Caco-2 (cell line): ENCODE data around the gene GJA9. TPM values are rescaled to one million over a fixed set of nuclear protein-coding genes. Genes with fewer than 3 reads are reported as not detected.

Experiments
- BruUV-seq: library from RNA; stranded (reverse); fragments of 400-500 nt; replicated peaks from 2 replicates; lab custom pipeline; 2021; lab: Mats Ljungman, UMichigan
- CTCF ChIA-PET: fragments of 300-600 bp; sonication (Branson Sonifier 250); formaldehyde crosslinking; loops from one replicate; lab custom pipeline; 2022; ENCODE audit warnings: antibody characterized with exemption; lab: Charles Lee
- POLR2A ChIA-PET: fragments of 300-600 bp; sonication (Branson Sonifier 250); formaldehyde crosslinking; loops from one replicate; lab custom pipeline; 2022; ENCODE audit warnings: antibody characterized with exemption; lab: Charles Lee
- DNase-seq, 2 experiments: peaks; one replicate each; pipeline versions ENCODE4 v3.0.0 to v3.0.0-alpha.2; 2020 to 2022
- H3K27me3 ChIP-seq: replicated peaks from 2 replicates; pipeline ENCODE4 v1.6.0; 2011; ENCODE audit warnings: low read length; ENCODE audit not compliant: control insufficient read depth, insufficient read depth
- H3K36me3 ChIP-seq: 2 replicates; pipeline ENCODE4 v1.5.1; 2011; ENCODE audit warnings: low read length; ENCODE audit not compliant: control insufficient read depth, insufficient read depth
- H3K4me1 ChIP-seq: fragments of 250-450 bp; sonication (Bioruptor Pico); 2 replicates; pipeline ENCODE4 v1.5.1; 2020; ENCODE audit warnings: mild to moderate bottlenecking
- H3K4me3 ChIP-seq: 2 replicates; pipeline ENCODE4 v1.5.1; 2011; ENCODE audit warnings: low read depth, mild to moderate bottlenecking, control low read depth, low read length
- H3K9me3 ChIP-seq: fragments of 250-450 bp; sonication (Bioruptor Pico); 2 replicates; pipeline ENCODE4 v1.5.1; 2020; ENCODE audit warnings: mild to moderate bottlenecking, moderate library complexity
- H3K27ac Mint-ChIP-seq: one replicate; pipeline ENCODE4 v1.8.0; 2022; ENCODE audit warnings: mixed read lengths; ENCODE audit not compliant: unreplicated experiment
- H3K27me3 Mint-ChIP-seq: one replicate; pipeline ENCODE4 v1.8.0; 2022; ENCODE audit warnings: mixed read lengths; ENCODE audit not compliant: insufficient read depth, unreplicated experiment
- H3K36me3 Mint-ChIP-seq: one replicate; pipeline ENCODE4 v1.8.0; 2022; ENCODE audit warnings: mild to moderate bottlenecking, mixed read lengths; ENCODE audit not compliant: insufficient read depth, unreplicated experiment
- H3K4me1 Mint-ChIP-seq: one replicate; pipeline ENCODE4 v1.8.0; 2022; ENCODE audit warnings: low read depth, mixed read lengths; ENCODE audit not compliant: unreplicated experiment
- H3K4me3 Mint-ChIP-seq: one replicate; pipeline ENCODE4 v1.8.0; 2022; ENCODE audit warnings: mild to moderate bottlenecking, moderate library complexity, mixed read lengths; ENCODE audit not compliant: unreplicated experiment
- H3K9me3 Mint-ChIP-seq: one replicate; pipeline ENCODE4 v1.8.0; 2022; ENCODE audit warnings: mixed read lengths; ENCODE audit not compliant: unreplicated experiment
- CTCF ChIP-seq, 2 experiments: fragments of 200-600 bp in 1 of 2; IDR thresholded peaks; 1 replicate in 1 of 2; 2 replicates in 1 of 2; pipeline versions ENCODE4 v1.5.1 to v1.8.0; 2011 to 2022; ENCODE audit warnings: antibody characterized with exemption in 1 of 2, control low read depth in 1 of 2, inconsistent platforms in 1 of 2, low read depth in 1 of 2, low read length in 1 of 2, mild to moderate bottlenecking in 1 of 2, moderate library complexity in 1 of 2; ENCODE audit not compliant: insufficient read depth in 1 of 2, severe bottlenecking in 1 of 2, unreplicated experiment in 1 of 2
- intact Hi-C: fragments of 100-400 bp; cut with micrococcal nuclease; formaldehyde crosslinking; loops from one replicate; pipeline ENCODE4 v1.10.0; 2022; ENCODE audit not compliant: unreplicated experiment
- total RNA-seq: library from RNA; stranded (reverse); gene quantifications from 2 replicates; pipeline ENCODE4 v1.2.3, GENCODE V29; 2022

GJA9 gene
- total RNA-seq, 1 experiment from 2014 or later: not detected

GRCh38 chr1:38908821-38909220, 27.4 kb upstream of the GJA9 start:
- H3K4me3 ChIP-seq: no peak overlapping the region
- Mint-ChIP-seq H3K4me3 (no peak overlapping the region), H3K4me1 (no peaks in the 10 kb centered on the region), H3K9me3 (no peaks in the 10 kb centered on the region), H3K36me3 (no peaks in the 10 kb centered on the region), H3K27ac (no peak overlapping the region), H3K27me3 (no peaks in the 10 kb centered on the region)
- no peaks in the 10 kb centered on the region for H3K27me3 ChIP-seq
- DNase-seq: no peak
- POLR2A ChIA-PET: no interaction called here
- 0 out of 2 replicates have a peak, but pooled peaks cover 3% of the 10 kb centered on the region for H3K9me3 ChIP-seq
- no peak for TF ChIP-seq CTCF (IDR thresholded peaks at IDR 0.05; ENCODE audit: insufficient read depth in 1 of 2, low read depth in 1 of 2, low read length in 1 of 2, severe bottlenecking in 1 of 2, unreplicated experiment in 1 of 2)
- intact Hi-C loops: no loop called here
- CTCF ChIA-PET: no interaction called here
- H3K4me1 ChIP-seq: no peaks in the 10 kb centered on the region
- BruUV-seq: no TSS peak
- no peaks in the 10 kb centered on the region for H3K36me3 ChIP-seq

GRCh38 chr1:38905985-38906384, 24.6 kb upstream of the GJA9 start:
- H3K9me3 ChIP-seq: 0 out of 2 replicates have a peak, but pooled peaks cover 3% of the 10 kb centered on the region
- H3K27ac Mint-ChIP-seq: no peak overlapping the region

GRCh38 chr1:38899560-38899959, 18.2 kb upstream of the GJA9 start:
- H3K36me3 ChIP-seq: no peaks in the 10 kb centered on the region
- H3K4me1 Mint-ChIP-seq: no peaks in the 10 kb centered on the region
- H3K27me3 Mint-ChIP-seq: no peaks in the 10 kb centered on the region
- no peak for TF ChIP-seq CTCF (IDR thresholded peaks at IDR 0.05; ENCODE audit: insufficient read depth in 1 of 2, low read depth in 1 of 2, low read length in 1 of 2, severe bottlenecking in 1 of 2, unreplicated experiment in 1 of 2)
- H3K9me3 Mint-ChIP-seq: no peaks in the 10 kb centered on the region
- H3K27ac Mint-ChIP-seq: no peak overlapping the region
- no peak for DNase-seq
- POLR2A ChIA-PET: no interaction called here
- H3K27me3 ChIP-seq: no peaks in the 10 kb centered on the region
- H3K4me1 ChIP-seq: no peaks in the 10 kb centered on the region; the same call in 1 of the 2 replicates
- H3K36me3 Mint-ChIP-seq: no peaks in the 10 kb centered on the region
- CTCF ChIA-PET: no interaction called here
- intact Hi-C loops: no loop called here
- H3K4me3 ChIP-seq: no peak overlapping the region
- no peaks in the 10 kb centered on the region for H3K9me3 ChIP-seq
- no TSS peak for BruUV-seq
- H3K4me3 Mint-ChIP-seq: no peak overlapping the region

More at GRCh38 chr1:38905985-38906384, 24.6 kb upstream of the GJA9 start:
- Mint-ChIP-seq H3K36me3 (no peaks in the 10 kb centered on the region), H3K9me3 (no peaks in the 10 kb centered on the region), H3K27me3 (no peaks in the 10 kb centered on the region), H3K4me1 (no peaks in the 10 kb centered on the region), H3K4me3 (no peak overlapping the region)
- DNase-seq: no peak
- no TSS peak for BruUV-seq
- intact Hi-C loops: no loop called here
- Histone ChIP-seq H3K4me3 (no peak overlapping the region), H3K27me3 (no peaks in the 10 kb centered on the region), H3K36me3 (no peaks in the 10 kb centered on the region), H3K4me1 (no peaks in the 10 kb centered on the region)
- ChIA-PET POLR2A (no interaction called here), CTCF (no interaction called here)
- TF ChIP-seq CTCF (IDR thresholded peaks at IDR 0.05; ENCODE audit: insufficient read depth in 1 of 2, low read depth in 1 of 2, low read length in 1 of 2, severe bottlenecking in 1 of 2, unreplicated experiment in 1 of 2): no peak
